Lower lobe of right lung (tissue), 2 donors: Measurements from ENCODE around the gene GJA3. TPM values are rescaled to one million over a fixed set of nuclear protein-coding genes. Genes with fewer than 3 reads are reported as not detected.

ENCODE experiments used
- ATAC-seq, 2 donors: fragments of 200-7000 bp; cut with Tn5 transposase; one replicate each; pipeline ENCODE4 v1.9.1; 2020 to 2022; ENCODE audit warnings: mild to moderate bottlenecking in 2 of 2, moderate library complexity in 2 of 2
- DNase-seq: peaks from one replicate; pipeline ENCODE4 v3.0.0-alpha.2; 2020
- H3K27ac ChIP-seq: fragments of 200-600 bp; one replicate; pipeline ENCODE4 v1.8.0; 2022
- H3K27me3 ChIP-seq: fragments of 200-600 bp; one replicate; pipeline ENCODE4 v1.8.0; 2022; ENCODE audit warnings: low read depth
- H3K36me3 ChIP-seq: fragments of 200-600 bp; one replicate; pipeline ENCODE4 v1.8.0; 2022; ENCODE audit warnings: mild to moderate bottlenecking
- H3K4me1 ChIP-seq: fragments of 200-600 bp; one replicate; pipeline ENCODE4 v1.8.0; 2022
- H3K4me3 ChIP-seq: fragments of 200-600 bp; one replicate; pipeline ENCODE4 v1.8.0; 2022; ENCODE audit warnings: mild to moderate bottlenecking
- H3K9me3 ChIP-seq: fragments of 200-600 bp; one replicate; pipeline ENCODE4 v1.8.0; 2022
- CTCF ChIP-seq: fragments of 200-600 bp; IDR thresholded peaks from one replicate; pipeline ENCODE4 v1.8.0; 2022; ENCODE audit warnings: antibody characterized with exemption, mild to moderate bottlenecking
- intact Hi-C: fragments of 100-400 bp; cut with DNase I; formaldehyde crosslinking; loops from one replicate; pipeline ENCODE4 v1.11.0; 2022
- total RNA-seq: library from RNA; stranded (reverse); fragmentation: NEBNext Ultra II Directional; extraction: Animal tissue kit (Norgen Biotek cat#: 25700); gene quantifications from one replicate; pipeline ENCODE4 v1.2.1, GENCODE V29; 2021
- donor health status: DM: no; HTN: yes; CAD: no; lungs with severe emphysema.

The GJA3 gene
- total RNA-seq, 1 donor from 2014 or later, result not detected

GRCh38 chr13:20141238-20142022 lies 19.4 kb downstream of the GJA3 start:
- intact Hi-C loops, result no loop called here
- H3K27me3 ChIP-seq, result peaks cover 85% of the 10 kb centered on the region
- DNase-seq (no peak), ATAC-seq (no peak)
- no peaks in the 10 kb centered on the region for H3K4me1 ChIP-seq
- H3K4me3 ChIP-seq, result no peak overlapping the region
- H3K9me3 ChIP-seq, result no peaks in the 10 kb centered on the region
- no peak overlapping the region for H3K27ac ChIP-seq
- TF ChIP-seq CTCF, result no peak
- no peaks in the 10 kb centered on the region for H3K36me3 ChIP-seq

GRCh38 chr13:20140487-20140886 lies 20.4 kb downstream of the GJA3 start:
- intact Hi-C loops, result no loop called here
- H3K27me3 ChIP-seq, result peaks cover 83% of the 10 kb centered on the region
- DNase-seq (no peak), ATAC-seq (peak in 1 of 2 donors; percentile 26)
- H3K9me3 ChIP-seq, result no peaks in the 10 kb centered on the region
- no peak for TF ChIP-seq CTCF
- H3K4me3 ChIP-seq, result no peak overlapping the region
- H3K27ac ChIP-seq, result no peak overlapping the region
- no peaks in the 10 kb centered on the region for H3K36me3 ChIP-seq
- H3K4me1 ChIP-seq, result no peaks in the 10 kb centered on the region

DNA sequence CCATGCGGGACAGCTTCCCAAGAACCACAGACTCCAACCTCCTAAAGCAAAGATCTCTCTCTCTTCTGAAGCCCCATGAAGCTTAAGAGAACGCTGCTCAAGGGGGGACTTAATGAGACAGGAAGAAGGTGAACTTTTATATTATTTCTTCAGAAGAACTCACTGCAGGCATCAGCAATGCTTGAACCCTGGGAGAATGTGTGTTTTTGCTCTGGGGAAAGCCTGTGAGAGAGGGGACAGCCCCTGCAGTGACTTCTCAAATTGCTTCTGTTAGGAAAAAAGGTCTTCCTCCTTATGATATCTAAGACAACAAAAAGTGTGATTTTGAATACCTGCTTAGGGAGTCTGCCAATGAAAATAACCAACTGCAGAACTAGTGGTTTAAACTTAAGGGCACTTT lies 23.0 kb downstream of the GJA3 start:
- intact Hi-C loops, result no loop called here

DNA sequence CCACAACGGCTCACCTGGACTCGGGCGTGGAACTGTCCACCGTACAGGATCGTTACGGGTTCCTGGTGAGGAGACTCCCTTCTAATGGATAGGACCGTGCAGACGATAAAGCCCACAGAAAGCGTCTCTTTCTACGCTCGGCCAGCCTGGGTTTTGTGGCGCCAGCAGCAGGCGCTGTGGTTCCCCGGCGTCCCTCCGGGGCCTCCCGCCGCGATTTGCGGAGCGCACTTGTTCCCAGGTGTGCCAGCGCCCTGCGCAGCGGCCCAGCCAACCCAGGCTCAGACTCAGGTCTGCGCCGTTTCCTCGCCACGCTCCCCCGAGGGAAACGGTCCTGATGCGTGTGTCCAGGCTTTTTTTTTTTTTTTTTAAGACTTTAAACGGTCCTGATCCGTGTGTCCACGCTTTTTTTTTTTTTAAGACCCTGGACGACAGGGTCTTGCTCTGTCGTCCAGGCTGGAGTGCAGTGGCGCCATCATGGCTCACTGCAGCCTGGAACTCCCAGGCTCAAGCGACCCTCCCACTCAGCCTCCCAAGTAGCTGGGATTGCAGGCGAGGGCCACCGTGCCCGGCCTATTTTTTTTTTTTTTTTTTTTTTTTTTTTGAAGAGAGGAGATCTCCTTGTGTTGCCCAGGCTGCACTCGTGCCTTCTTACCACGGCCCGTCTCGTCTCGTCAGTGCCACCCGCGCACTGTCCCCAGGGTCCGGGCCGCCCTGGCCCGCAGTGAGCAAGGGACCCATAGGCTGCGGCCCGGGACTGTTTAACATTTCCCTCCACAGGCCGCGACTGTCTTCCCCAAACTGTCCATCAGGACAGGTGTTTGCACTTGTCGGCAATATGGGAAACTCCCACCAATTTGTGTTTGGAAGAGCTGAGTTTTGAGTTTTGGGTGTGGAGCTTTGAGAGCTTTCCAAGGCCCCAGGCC lies 23.8 kb downstream of the GJA3 start:
- no peak overlapping the region for H3K27ac ChIP-seq
- H3K4me3 ChIP-seq, result no peak overlapping the region
- intact Hi-C loops, result no loop called here
- peak; percentile 77 to 82 for ATAC-seq
- no peaks in the 10 kb centered on the region for H3K36me3 ChIP-seq
- TF ChIP-seq CTCF, result peak; percentile 28
- H3K27me3 ChIP-seq, result peaks cover 67% of the 10 kb centered on the region
- DNase-seq, result no peak
- H3K9me3 ChIP-seq, result no peaks in the 10 kb centered on the region
- H3K4me1 ChIP-seq, result no peaks in the 10 kb centered on the region

More for the DNA sequence above, 23.0 kb downstream of the GJA3 start:
- Histone ChIP-seq H3K36me3 (no peaks in the 10 kb centered on the region), H3K27me3 (peaks cover 75% of the 10 kb centered on the region), H3K27ac (no peak overlapping the region), H3K4me3 (no peak overlapping the region), H3K4me1 (no peaks in the 10 kb centered on the region), H3K9me3 (no peaks in the 10 kb centered on the region)
- DNase-seq, result no peak
- no peak for ATAC-seq
- no peak for TF ChIP-seq CTCF

- ATAC-seq (no peak), DNase-seq (no peak)
- no peaks in the 10 kb centered on the region for H3K4me1 ChIP-seq
- no peak overlapping the region for H3K27ac ChIP-seq
- intact Hi-C loops, result no loop called here
- no peak overlapping the region for H3K4me3 ChIP-seq
- no peaks in the 10 kb centered on the region for H3K9me3 ChIP-seq
- peaks cover 50% of the 10 kb centered on the region for H3K27me3 ChIP-seq
- no peak for TF ChIP-seq CTCF
- no peaks in the 10 kb centered on the region for H3K36me3 ChIP-seq
Observed at GRCh38 chr13:20134732-20135131, 26.1 kb downstream of the GJA3 start.
